ENCODE measurements around the gene SYN1.
A peak's percentile ranks its signal among the peaks of the same experiment; 100 is the strongest.
"Not testable (repeated sequence)": the region's sequence is repeated elsewhere in the genome, so short reads cannot be mapped to it uniquely, and the experiment has no call there.

SYN1 gene

DNA sequence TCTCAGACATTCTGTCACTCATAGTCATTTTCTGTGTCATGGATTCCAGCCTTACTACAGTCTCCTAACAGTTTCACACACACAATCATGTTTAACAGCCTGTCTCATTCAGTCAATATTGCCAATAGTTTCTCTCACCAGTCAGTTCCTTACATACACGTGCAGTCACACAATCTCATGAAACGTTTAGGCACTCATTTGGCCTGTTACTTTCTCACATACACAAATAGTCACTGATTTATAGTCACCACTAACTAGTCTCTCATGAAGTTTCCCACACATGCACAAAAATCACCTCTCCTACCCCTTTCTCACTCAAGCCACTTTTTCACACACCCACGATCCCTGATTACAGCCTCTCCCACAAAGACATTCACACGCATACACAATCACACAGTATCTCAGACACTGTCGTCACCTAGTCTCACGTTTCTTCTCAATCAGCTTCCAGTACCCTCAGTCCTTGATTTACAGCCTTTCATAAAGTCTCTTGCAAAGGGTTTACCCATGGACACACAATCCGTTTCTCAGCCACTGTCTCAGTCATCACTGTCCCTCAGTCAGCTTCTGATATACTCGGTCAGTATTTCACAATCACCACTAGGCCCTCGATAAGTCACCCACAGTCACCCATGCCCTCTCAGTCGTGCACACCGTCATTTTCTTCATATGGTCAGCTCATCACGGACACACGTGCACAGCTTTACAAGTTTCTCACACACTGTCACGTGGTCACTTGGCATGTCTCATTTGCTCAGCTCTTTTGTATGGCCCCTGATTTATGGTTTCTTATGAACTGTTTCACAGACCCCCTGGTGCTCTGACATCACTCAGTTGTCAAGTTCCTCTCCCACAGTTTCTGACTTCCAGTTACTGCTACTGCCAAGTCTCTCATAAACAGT is 14.3 kb upstream of the SYN1 start:
- no peak for DNase-seq

GRCh38 chrX:47632666-47633065 is 13.0 kb upstream of the SYN1 start:
- no peak for DNase-seq

DNA sequence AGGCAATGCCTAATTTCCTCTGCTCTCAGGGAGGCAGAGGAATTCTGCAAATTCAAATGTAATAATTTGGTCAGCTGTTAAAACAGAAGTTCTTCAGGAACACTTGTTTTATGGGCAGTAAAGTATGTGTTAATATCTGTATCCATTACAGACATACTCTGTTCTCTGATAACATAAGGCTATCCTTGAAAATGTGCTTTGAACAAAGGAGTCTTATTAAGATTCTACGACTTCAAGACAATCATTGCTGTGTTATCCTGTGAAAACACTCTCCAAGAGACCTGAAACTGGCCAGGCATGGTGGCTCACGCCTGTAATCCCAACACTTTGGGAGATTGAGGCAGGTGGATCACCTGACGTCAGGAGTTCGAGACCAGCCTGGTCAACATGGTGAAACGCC is 12.0 kb upstream of the SYN1 start:
- DNase-seq: no peak

DNA sequence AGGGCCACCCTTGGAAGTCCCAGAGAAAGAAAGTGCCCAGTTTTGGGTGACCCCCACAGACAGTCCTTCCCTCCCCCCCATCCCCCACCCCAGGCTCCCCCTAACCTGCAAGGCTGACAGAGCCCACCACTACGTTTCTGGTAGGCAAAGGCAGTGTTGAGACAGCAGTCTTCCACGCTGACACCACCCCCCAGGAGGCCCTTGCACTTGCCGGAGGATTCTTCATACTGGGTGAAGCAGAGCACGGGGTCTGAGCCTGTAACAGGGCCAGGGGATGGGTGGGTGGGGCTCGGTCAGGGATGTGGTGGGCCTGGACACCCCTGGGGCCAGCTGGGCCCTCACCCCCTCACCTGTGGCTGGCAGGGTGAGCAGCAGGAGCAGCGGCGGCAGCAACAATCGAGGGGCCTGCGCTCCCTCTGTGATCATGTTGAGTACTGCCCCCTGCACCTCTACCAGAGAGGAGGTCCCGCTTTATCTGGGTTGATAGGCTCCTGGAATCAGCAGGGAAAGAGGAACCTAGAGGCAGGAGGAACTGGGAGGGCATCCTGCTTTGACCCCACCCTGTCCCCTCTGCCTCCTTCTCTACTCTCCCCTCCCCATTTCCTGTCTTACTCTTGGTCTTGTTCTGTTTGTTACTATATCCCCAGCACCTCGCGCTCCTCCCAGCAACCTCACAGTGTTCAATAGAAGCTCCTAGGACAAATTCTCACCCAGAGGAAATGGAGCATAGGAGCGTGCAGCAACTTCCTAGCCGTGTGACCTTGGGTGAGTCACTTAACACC is 10.0 kb upstream of the SYN1 start, which contains the start of gene CFP:
CFP (minus strand) TSS at position 512 of the 782 bp plus-strand sequence; CDS start at position 426, 86 bp downstream.
- no peak for DNase-seq

DNA sequence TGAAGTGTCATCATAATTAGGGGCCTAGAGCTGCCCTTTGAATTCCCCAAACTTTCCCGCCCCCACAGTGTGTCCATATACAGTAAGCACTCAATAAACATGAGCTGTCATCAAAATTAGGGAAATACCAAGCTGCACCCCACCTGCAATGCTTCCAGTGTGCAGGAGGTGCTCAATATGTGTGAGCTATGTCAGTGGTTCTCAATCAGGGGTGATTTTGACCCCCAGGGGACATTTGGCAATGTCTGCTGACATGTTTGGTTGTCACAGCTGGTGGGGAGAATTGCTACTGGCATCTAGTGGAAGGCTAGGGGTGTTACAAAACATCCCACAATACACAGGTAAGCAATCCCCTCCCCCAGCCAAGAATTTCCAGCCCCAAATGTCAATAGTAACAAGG is 9.3 kb upstream of the SYN1 start:
- DNase-seq: no peak

DNA sequence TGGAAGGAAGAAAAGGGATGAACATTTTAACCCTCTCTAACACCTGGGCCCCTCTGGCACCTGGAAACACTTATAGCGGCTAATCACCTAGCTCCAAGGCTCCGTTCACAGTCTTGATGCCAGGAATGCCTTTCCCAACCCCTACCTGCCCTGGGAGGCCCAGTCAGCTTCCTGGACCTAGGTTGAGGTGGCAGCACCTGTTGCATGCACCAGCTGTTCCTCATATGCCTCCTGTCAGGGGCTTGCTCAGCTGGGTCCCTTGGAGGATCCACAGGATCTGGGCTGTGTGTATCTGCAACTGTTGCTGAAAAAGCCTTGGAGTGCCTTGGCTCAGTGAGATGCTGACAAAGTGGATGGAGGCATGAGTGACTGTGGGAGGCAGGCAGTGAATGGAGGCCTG is 5.7 kb upstream of the SYN1 start:
- DNase-seq: no peak

DNA sequence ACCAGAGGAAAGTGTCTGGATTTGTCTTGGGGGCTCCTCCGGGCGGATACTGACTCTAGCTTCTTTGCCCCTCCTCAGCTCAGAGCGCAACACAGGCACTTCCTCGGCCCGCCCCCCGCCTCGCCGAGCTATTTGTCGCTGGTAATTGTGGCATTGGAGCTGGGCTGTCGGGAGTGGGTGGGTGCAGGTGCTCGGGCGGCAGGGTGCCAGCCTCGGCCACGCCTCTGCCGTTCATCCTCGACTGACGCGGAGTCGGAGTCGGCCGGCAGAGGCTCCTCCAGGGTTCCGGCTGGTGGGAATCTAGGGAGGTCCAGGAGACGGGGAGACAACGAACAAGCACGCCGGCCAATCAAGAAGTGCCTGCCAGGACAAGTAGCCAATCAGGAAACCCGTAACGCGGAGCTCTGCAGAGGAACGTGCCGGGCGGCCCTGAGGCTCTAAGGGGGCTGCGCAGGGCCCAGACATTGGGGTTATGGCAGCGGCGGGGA is 3.9 kb upstream of the SYN1 start:
- DNase-seq: peak; percentile 50

DNA sequence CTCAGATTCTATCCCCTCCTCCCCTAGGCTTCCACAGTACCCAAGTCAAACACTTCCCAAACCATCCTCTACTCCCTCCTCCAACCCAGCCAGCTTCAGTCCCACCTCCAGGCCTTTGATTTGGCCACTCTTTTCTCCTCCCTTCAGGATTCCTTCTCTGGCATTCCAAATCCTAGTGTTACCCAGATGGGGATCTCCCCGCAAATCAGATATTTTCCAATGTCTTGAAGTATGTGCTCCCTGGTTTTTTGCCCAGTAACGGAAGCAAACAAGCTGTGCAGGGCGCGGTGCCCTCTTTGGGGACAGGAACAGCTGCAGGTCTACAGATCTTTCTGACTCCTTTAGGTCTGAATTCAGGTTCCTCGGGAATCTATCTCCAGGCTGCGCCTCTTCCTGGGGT is 2.2 kb upstream of the SYN1 start:
- DNase-seq: no peak

GRCh38 chrX:47620303-47620685 is 637 bp upstream of the SYN1 start:
- no peak for DNase-seq

DNA sequence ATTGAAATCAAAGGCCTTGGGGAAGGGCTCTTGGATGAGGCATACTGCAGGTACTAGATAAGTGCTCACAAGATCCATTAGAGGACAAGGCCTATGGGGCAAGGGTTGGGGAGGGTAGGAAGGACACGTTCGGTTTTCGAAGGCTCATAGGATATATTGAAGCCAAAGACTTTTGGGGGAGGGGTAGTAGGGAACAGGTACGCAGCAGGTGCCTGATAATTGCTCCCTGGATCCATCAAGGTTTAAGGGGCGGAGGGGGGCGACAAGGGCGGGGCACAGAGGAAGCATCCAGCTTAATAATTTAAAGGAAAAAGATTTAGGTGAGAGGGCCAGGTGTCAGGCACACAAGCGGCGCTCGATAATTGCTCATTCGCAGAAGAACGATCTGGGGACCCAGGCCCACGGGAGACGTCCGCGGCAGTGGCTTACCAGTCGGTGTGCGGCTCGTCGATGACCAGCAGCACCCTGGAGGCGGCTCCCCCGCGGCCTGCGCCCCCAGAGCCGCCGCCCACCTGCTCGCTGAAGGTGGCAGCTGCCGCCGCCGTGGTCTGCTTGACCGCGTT is 653 bp downstream of the SYN1 start:
- DNase-seq: no peak

GRCh38 chrX:47614618-47615017 is 5.0 kb downstream of the SYN1 start:
- no peak for DNase-seq

DNA sequence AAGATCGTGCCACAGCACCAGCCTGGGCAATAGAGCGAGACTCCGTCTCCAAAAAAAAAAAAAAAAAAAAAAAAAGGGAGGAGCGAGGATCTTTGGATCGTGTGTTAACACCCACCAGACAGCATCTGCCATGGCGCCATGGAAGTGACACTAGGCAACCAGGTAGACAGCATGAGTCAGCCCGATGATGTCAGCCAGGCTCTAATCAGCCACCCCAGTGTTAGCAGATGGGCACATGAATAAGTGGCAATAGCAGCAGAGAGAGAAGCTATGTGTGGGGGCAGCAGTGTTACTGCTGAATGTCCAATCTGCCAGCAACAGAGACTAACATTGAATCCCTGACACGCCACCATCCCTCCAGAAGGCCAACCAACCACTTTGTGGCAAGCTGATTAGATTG is 6.6 kb downstream of the SYN1 start:
- DNase-seq: no peak

GRCh38 chrX:47612418-47612817 is 7.2 kb downstream of the SYN1 start:
- no peak for DNase-seq

DNA sequence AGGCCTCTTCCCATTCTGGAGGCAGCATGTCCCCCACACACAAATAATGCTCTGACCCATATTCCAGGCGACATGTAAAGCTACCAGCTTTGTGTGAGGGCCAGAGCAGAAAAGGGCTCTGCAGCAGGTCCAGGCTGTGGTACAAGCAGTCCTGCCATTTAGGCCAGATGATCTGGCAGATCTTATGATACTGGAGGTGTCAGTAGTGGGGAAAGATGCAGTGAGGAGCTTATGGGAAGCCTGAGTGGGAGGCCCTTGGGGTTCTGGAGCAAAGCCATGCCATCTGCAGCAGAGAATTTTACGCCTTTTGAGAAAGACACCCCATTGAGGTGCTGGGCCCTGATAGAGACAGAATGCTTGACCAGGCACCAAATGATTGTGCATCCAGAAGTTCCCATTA is 7.7 kb downstream of the SYN1 start:
- DNase-seq: no peak

DNA sequence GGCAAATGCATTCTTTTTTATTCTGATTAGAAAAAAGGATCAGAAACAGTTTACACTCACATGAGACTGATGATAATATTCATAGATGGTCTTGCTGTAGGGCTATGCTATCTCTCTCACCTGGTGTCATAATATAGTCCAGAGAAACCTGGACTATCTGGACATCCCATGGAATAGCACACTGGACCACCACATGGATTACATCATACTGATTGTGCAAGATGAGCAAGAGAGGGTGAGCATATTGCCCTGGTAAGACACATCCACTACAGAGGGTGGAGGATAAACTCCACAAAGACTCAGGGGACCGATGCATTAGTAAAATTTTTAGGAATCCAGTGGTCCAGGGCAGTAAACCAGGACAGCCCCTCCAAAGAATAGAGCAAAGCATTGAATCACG is 8.2 kb downstream of the SYN1 start:
- no peak for DNase-seq

- DNase-seq: no peak
These were observed 9.1 kb downstream of the SYN1 start for GRCh38 chrX:47610511-47610910.

DNA sequence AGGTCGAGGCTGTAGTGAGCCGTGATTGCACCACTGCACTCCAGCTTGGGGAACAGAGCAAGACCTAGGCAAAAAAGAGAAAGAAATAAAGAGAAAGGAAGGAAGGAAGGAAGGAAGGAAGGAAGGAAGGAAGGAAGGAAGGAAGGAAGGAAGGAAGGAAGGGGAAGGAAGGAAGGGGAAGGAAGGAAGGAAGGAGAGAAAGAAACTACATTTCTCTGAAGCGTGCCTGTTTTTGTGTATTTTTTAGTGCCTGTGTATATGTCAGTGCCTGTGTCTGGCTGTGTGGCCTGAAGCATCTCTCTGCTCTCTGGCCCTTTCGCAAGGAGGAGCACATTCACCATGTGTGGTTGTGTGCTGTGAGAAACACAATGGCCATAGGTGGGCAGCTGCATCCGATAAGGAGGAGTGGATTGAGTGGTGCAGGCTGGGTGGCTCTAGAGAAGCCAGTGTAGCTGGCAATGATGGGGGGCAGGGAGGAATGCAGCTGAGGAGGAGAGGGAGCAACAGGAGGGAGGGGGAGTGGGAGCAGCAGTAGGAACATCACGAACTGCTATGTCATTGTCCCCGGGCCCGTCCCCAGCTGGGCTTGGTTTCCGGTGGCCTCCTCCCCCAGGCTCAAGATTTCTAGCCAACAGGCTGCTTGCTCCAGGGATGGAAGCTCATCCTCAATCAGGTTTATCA is 11.4 kb downstream of the SYN1 start:
- no peak for DNase-seq

- DNase-seq: no peak
These were observed 12.6 kb downstream of the SYN1 start for GRCh38 chrX:47607091-47607490.

GRCh38 chrX:47605024-47605423 is 14.6 kb downstream of the SYN1 start:
- no peak for DNase-seq

DNA sequence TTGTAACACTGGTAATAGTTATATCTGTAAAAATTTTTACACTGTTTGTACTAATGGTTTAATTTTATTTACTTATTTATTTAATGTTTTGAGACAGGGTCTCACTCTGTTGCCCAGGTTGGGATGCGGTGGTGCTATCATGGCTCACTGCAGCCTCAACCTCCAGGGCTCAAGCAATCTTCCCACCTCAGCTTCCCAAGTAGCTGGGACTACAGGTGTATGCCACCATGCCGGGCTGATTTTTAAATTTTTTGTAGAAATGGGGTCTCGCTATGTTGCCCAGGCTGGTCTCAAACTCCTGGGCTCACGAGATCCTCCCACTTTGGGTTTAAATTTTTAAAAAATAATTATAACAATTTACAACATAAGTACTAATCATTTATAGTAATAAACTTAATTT is 16.5 kb downstream of the SYN1 start:
- DNase-seq: not testable (repeated sequence)

- DNase-seq: no peak
These were observed 22.4 kb downstream of the SYN1 start for GRCh38 chrX:47597222-47597621.

- DNase-seq: no peak
These were observed 23.4 kb downstream of the SYN1 start for GRCh38 chrX:47596256-47596655.

GRCh38 chrX:47595716-47596251 is 23.9 kb downstream of the SYN1 start:
- DNase-seq: no peak

Data from stimulated activated CD8-positive, alpha-beta memory T cell treated with anti-CD3 and anti-CD28 coated beads, Interleukin-4, amount 100 ng/mL, for 48 hours (primary cell).